VCaP (cell line): ENCODE measurements around the gene TTC28.

Experiments used
- H3K27ac ChIP-seq: fragments of 450-650 bp; 2 replicates; pipeline ENCODE4 v1.5.1; 2017
- CTCF ChIP-seq: fragments of 450-650 bp; conservative IDR thresholded peaks from 2 replicates; pipeline ENCODE4 v1.5.1; 2017; ENCODE audit warnings: mild to moderate bottlenecking, moderate library complexity

TTC28 gene

DNA sequence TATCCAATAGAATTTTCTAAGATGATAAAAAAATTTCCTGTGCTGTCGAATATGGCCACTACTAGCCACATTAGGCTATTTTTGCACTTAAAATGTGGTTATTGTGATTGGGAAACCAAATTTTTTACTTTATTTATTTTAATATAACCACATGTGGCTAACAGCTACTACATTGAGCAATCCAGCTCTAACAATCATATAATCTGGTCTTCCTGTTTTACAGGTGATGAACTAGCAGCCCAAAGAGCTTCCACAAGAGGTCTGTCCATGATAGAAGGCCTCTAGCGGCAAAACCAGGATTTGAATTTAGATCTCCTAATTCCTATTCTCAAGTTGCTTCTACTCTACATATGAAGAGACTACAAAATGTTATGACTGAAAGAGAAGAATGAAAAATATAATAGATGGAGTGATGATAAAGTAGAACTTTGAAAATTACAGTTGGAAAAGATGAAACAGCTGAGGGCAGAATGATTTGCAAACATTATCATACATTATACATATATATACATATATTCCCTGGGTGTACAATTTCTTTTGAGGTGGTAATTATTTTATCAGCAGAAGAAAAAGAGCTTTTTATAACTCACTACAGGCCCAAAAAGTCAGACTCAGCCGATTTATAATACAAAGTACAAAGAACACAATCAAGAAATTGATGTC, 397.1 kb downstream of the TTC28 start:
- no peak for TF ChIP-seq CTCF
- no peak overlapping the region for H3K27ac ChIP-seq

DNA sequence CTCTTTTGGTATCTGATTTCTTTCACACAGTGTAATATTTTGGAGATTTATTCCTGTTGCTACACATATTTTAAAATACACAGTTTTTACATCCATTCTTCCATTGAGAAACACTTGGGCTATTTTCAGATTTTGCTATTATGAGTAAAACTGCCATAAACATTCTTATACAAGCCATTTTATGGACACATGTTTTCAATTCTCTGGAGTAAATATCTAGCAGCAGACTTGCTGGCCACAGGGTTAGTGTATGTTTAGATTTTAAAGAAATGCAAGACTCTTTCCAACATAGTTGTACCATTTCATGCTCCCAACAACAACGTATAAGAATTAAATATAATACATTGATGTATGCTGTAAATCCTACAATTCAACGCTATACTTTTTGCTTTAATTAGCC, 399.8 kb downstream of the TTC28 start:
- no peak for TF ChIP-seq CTCF
- no peak overlapping the region for H3K27ac ChIP-seq

GRCh38 chr22:28269277-28269676, 410.4 kb downstream of the TTC28 start:
- TF ChIP-seq CTCF: no peak
- no peak overlapping the region for H3K27ac ChIP-seq

DNA sequence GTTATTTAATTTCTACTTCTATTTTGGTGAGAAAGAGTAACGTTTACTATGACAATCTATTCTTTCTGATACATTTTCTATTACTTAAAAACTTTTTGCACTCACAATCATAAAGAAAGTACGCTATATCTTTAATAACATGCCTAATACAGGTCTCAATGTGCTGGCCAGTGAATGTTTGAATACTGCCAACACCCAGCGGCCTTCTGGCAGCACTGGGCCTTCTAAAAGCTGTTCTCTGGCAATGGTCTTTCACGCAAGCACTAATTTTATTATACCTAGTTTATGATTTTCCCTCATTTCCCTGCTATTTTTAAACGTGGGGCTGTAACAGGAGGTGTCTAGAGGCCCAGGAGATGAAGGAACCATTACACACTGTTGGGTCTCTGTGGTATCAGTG, 410.8 kb downstream of the TTC28 start:
- H3K27ac ChIP-seq: no peak overlapping the region
- TF ChIP-seq CTCF: no peak

GRCh38 chr22:28268171-28268570, 411.5 kb downstream of the TTC28 start:
- no peak overlapping the region for H3K27ac ChIP-seq

GRCh38 chr22:28260619-28261018, 419.0 kb downstream of the TTC28 start:
- TF ChIP-seq CTCF: no peak
- H3K27ac ChIP-seq: no peak overlapping the region

More at GRCh38 chr22:28268171-28268570, 411.5 kb downstream of the TTC28 start:
- TF ChIP-seq CTCF: no peak

- TF ChIP-seq CTCF: no peak
- no peak overlapping the region for H3K27ac ChIP-seq
Measured at GRCh38 chr22:28259774-28260312, 419.8 kb downstream of the TTC28 start.
